ENCODE results near the gene ULK2. TPM values are rescaled to one million over a fixed set of nuclear protein-coding genes. Genes with fewer than 3 reads are reported as not detected.
A peak's percentile ranks its signal among the peaks of the same experiment; 100 is the strongest.

Gene ULK2
- total and polyA plus RNA-seq, 2 of the 13 experiments (the other 11 are each of a cell fraction or from before 2014, with no cell fraction given) = 0.01 TPM; not detected in 1

GRCh38 chr17:19733953-19734526 lies 133.7 kb downstream of the ULK2 start (continued):
- no peak for TF ChIP-seq KIAA2018 (CRISPR knock-in tag; IDR thresholded peaks at IDR 0.05; ENCODE audit: borderline replicate concordance)
- peak; percentile 51; the same call in 1 of the 2 replicates for TF ChIP-seq ZBTB37 (CRISPR knock-in tag; IDR thresholded peaks at IDR 0.05)
- TF ChIP-seq RFX1 (IDR thresholded peaks at IDR 0.05) = no peak
- peak; percentile 65; the same call in 1 of the 2 replicates for TF ChIP-seq ZNF430 (CRISPR knock-in tag; IDR thresholded peaks at IDR 0.05)
- peak; percentile 97 for TF ChIP-seq FOXP4 (CRISPR knock-in tag; IDR thresholded peaks at IDR 0.05)
- no peak for TF ChIP-seq TBP (CRISPR knock-in tag; IDR thresholded peaks at IDR 0.05)
- 0 out of 2 replicates have a peak, but pooled peaks have one; percentile 43 for TF ChIP-seq SAFB2 (CRISPR knock-in tag; IDR thresholded peaks at IDR 0.05; ENCODE audit: borderline replicate concordance, low read depth)
- no peak for TF ChIP-seq ZNF841 (CRISPR knock-in tag; IDR thresholded peaks at IDR 0.05; ENCODE audit: borderline replicate concordance)
- peak; percentile 72; the same call in 1 of the 2 replicates for TF ChIP-seq SMYD3 (CRISPR knock-in tag; IDR thresholded peaks at IDR 0.05)
- peak; percentile 84 for TF ChIP-seq FOXO1 (CRISPR knock-in tag; IDR thresholded peaks at IDR 0.05)
- TF ChIP-seq TCF7L2 (IDR thresholded peaks at IDR 0.05; ENCODE audit: low read depth, low read length) = peak; percentile 40; the same call in 1 of the 2 replicates
- no peak for TF ChIP-seq ZNF672 (CRISPR knock-in tag; IDR thresholded peaks at IDR 0.05)
- no peak for TF ChIP-seq FOXM1 (CRISPR knock-in tag; IDR thresholded peaks at IDR 0.05)
- no peak for TF ChIP-seq MYPOP (CRISPR knock-in tag; IDR thresholded peaks at IDR 0.05)
- peak; percentile 31 for TF ChIP-seq ZNF18 (CRISPR knock-in tag; IDR thresholded peaks at IDR 0.05; ENCODE audit: insufficient replicate concordance)

Measured in HepG2 (cell line).